Kidney capillary endothelial cell (primary cell): ENCODE data around the gene DYNLT2B.
"Not testable (repeated sequence)": the region's sequence is repeated elsewhere in the genome, so short reads cannot be mapped to it uniquely, and the experiment has no call there.

ENCODE experiments used
- DNase-seq: peaks from one replicate; pipeline ENCODE4 v3.0.0-alpha.2; 2018; ENCODE audit warnings: low spot score

Gene DYNLT2B

DNA sequence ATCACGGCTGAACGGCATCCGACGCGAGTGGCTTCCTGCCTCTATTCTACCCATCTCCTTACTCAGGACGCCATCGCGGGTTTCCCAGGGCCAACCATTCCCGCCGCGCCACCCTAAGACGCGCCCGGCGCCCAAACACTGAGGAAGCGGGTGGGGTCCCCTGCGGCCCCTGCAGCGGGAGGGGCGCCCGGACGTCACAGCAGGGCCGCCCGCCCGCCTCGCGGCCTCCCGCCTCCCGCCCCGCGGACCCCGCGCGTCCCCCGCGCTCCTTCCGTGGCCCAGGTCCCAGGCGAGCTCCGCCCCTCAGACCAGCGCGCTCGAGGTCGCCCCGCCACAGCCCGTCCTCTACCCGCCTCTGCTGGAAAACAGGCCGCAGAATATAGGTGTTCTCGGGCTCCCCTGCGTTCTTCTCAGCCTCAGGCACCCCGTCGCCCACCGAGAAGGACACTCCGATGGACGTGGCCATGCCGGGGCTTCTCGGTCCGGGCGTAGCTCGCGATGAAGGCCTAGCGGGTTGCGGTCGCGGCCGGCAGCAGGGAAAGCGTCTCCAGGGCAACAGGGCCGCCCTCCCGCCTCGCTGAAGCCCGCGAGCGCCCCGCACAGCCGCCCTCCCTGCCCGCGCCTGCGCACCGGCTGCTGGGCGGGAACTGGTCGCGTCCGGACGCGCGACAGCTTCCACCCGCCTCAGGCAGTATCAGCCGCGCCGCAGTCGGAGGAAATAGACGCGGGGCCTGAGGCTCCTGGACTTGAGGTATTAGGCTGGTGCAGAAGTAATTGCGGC is at the start of gene DYNLT2B:
Gene DYNLT2B, minus strand, starts transcription at position 554 of the 781 bp plus-strand sequence. Its CDS starts 88 bp downstream, at position 466.
- DNase-seq, result peak; percentile 92

DNA sequence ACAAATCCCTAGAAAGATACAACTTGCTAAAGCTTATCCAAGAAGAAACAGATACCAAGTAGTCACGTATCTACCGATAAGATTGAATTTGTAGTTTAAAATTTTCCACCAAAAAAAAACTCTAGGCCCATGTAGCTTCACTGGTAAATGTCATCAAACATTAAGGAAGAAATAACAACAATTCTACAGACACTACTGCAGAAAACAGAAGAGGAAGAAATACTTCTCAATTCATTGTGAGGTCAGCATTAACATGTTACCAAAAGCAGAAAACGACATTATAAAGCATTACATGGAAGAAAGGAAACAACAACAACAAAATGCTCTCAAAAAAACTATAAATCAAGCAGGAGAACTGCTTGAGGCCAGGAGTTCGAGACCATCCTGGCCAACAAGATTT is 47.7 kb upstream of the DYNLT2B start:
- no peak for DNase-seq

DNA sequence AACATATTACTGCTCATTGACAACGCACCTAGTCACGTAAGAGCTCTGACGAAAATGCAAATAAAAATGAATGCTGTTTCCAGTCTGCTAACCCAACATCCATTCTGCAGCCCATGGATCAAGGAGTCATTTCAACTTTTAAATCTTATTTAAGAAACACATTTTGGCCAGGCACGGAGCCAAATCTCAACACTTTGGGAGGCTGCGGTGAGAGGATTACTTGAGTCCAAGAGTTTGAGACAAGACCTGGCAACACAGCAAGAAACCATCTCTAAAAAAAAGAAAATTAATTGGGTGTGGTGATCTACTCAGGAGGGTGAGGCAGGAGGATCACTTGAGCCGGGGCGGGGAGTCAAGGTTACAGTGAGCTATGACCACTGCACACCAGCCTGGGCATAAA is 42.5 kb upstream of the DYNLT2B start:
- no peak for DNase-seq

DNA sequence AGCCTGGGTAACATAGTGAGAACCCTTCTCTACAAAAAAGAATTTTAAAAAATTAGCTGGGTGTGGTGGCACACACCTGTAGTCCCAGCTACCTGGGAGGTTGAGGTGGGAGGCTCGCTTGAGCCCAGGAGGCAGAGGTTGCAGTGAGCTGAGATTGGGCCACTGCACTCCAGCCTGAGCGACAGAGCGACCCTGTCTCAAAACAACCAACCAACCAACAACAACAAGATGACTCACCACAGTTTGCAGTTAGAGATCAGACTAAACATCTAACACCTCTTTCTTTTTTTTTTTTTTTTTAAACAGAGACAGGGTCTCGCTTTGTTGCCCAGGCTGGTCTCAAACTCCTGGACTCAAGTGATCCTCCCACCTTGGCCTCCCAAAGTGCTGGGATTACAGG is 40.5 kb upstream of the DYNLT2B start:
- not testable (repeated sequence) for DNase-seq

DNA sequence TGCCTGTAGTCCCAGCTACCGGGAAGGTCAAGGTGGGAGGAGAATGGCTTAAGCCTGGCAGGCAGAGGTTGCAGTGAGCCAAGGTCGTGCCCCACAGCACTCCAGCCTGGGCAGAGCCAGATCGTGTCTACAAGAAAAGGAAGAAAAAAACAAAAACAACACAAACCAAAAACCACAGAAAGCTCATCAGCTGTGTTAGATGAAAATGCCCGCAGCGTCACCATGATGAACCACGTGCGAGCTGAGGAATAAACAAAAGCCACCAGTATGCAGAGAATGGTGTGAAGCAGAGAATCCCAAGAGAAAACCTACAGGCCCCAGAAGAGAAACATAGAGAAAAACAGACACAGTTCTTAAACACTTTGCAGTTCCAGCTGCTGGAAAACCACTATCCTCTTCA is 39.9 kb upstream of the DYNLT2B start:
- DNase-seq, result no peak

DNA sequence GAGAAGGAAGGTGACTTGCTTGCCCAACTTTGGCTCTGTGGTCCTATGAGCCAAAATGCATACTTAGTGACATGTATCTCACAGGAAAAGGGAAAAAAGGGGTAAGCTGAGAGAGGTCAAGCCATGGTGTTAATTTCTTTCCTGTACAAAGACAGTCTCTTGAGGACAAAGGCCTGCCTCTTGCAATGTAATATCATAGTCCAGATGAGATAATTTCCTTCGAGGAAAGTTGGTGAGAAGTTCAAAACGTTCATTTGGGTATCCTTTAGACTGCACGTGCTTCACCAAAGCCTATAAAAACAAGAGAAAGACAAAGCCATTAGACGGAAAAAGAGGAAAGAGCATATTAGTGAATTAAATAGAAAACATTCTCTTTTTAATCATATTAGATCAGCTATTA is 38.5 kb upstream of the DYNLT2B start:
- no peak for DNase-seq

DNA sequence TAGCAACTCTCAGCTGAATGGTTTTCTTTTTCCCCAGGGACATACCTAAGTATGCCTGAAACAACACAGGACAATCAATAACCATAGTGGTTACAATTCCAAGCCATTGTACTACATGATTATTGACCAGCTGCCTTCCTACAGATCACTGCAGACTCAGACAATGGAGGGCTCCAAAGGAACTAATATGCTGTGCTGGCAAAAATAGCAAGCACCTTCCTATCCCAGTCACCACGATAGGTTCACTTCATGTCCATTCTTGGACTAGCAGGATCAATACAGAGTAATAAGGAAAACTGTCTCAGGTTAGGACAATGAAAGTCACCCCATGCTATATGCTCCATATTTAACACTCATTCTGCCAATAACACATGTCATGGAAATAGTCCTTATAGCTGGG is 37.6 kb upstream of the DYNLT2B start:
- no peak for DNase-seq

DNA sequence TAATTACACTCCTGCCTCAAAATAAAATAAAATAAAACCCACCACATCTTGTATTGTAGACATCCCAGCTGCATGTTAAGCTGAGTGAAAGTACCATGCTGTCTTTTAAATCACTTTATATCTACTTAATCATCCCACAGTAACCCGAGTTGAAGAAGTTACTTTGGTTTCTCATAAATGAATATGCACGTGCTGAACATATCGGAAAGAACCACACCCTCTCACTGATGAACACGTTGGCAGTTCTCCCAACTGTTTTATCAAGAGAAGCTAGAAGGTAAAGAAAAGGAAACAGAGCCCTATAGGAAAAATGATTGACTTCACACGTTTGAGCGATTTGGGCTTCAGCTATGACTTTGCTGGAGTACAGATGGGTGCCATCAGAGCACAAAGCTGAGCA is 36.1 kb upstream of the DYNLT2B start:
- DNase-seq, result no peak

DNA sequence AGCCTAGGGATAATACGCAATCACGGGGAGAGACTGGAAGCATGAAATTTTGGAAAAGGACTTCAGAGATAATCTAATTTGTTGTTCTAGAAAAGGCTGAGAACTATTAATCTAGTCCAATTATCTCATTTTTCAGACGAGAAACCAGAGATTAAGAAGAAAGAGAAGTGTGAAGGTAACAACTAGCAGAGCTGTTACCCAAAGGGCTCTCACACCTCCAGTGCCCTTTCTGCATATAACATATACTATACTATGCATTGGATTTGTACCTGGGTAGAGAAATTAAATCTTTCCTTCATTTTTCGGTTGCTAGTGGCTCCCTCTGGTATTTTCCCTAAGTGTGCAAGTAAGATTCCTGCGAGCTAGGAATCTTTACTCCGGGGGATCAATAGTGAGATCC is 33.5 kb upstream of the DYNLT2B start:
- no peak for DNase-seq

DNA sequence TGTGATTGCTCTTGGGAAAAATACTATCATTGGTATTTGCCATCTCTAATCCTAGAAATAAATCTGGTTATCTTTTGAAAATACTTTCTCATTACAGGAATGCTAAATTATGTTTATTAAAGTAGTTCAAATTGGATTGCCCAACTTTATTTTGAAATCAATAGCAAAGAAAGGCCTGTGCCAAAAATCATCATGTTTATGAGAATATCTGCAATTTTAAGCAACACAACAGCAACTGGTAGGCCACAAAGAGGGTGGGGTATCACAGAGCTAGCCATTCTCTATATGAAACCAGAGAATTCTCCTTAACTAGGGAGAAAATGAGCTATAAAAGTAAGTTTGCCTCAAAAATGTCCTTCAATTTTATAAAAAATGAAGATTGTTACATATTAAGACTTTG is 32.0 kb upstream of the DYNLT2B start:
- DNase-seq, result no peak

DNA sequence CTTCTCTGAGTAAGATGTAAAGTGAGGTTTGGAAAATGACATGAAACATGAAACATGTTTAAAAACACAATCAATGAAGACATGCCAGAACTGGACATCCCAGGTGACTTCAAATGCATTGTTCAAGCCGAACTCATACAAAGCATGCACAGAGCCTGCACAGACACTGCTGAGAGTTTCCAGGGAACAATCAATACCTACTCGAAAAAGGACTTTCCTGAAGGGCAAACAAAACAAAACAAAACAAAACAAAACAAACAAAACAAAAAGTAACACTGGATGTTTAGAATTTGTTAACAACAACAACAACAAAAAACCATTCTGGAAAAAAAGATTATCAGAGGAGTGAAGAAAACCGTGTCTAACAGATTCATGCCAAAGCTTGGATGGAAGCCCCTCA is 30.7 kb upstream of the DYNLT2B start:
- no peak for DNase-seq

DNA sequence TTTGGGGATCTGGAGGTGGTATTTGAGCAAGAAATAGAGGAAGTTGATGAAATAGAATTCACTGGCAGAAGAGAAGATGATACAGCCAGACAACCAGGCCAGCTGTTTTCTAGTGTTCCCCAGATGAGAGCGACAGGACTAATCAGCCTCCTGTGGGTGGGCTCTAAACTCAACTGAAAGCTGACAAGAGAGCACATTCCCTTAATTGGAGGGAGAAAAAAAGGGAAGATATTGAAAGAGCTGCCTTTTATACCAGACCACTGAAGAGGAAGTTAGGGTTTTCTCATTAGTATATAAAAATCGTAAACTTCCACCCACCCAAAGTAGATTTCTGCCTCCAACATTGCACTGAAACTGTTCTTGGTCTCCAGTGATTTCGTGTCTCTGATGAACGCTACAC is 26.6 kb upstream of the DYNLT2B start:
- no peak for DNase-seq

DNA sequence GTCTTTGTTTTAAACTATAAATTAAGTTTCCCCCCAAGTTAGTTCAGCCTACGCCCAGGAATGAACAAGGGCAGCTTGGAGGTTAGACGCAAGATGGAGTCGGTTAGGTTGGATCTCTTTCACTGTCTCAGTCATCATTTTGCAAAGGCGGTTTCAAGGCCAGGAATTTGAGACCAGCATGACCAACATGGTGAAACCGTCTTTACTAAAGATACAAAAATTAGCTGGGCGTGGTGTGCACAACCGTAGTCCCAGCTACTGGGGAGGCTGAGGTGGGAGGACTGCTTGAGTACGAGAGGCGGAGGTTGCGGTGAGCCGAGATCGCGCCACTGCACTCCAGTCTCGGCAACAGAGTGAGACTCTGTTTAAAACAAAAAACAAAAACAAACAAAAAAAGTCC is 25.9 kb upstream of the DYNLT2B start:
- DNase-seq, result not testable (repeated sequence)

DNA sequence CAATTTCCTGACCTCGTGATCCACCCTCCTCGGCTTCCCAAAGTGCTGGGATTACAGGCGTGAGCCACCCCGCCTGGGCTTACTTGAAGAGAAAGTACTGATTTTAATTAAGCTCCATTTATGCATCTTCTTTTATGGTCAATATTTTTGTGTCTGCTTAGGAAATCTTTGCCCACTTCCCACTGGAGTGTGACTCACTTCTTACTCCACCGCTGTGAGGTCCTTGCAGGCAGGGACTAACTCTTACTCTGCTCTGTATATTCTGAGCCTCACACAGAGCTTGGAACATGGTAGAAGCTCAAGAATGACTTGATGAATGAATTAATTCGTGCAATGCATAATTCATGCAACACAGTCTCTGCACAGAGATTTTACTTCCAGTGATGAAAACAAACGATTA is 23.1 kb upstream of the DYNLT2B start:
- no peak for DNase-seq

DNA sequence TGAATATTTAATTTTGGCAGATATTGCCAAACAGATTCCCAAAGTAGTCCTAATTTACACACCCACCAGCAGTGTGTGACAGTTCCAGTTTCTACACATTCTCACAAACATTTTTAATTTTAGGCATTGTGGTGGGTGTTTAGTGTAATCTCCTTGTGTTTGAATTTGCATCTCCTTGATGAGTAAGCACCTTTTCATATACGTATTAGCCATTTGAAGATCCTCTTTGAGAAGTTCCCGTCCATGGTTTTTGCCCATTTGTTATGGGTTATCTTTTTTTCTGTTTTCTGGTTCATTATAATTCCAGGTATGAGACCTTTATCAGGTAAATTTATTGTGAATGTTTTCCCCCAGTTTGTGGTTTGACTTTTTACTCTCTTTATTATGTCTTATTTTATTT is 22.4 kb upstream of the DYNLT2B start:
- DNase-seq, result no peak

DNA sequence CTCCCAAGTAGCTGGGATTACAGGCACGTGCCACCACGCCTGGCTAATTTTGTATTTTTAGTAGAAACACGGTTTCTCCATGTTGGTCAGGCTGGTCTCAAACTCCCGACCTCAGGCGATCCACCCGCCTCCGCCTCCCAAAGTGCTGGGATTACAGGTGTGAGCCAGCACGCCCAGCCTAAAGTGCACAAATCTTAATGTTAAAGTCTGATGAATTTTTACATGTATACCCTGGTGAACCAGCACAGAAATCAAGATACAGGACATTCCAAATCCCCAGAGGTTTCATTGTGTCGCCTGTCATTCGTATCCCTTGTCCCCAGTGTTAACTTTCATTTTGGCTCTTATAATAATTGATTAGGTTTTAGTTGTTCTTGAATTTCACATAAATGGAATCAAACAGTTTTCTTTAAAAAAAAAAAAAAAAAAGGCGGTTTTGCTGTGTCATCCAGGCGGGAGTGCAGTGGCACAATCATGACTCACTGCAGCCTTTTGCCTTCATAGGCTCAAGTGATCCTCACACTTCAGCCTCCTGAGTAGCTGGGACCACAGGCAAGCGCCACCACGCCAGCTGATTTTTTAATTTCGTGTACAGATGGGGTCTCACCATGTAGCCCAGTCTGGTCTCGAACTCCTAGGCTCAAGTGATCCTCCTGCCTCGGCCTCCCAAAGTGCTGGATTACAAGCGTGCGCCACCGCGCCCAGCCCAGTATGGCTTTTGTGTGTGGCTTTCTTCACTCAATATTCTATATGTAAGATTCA is 21.6 kb upstream of the DYNLT2B start:
- no peak for DNase-seq

DNA sequence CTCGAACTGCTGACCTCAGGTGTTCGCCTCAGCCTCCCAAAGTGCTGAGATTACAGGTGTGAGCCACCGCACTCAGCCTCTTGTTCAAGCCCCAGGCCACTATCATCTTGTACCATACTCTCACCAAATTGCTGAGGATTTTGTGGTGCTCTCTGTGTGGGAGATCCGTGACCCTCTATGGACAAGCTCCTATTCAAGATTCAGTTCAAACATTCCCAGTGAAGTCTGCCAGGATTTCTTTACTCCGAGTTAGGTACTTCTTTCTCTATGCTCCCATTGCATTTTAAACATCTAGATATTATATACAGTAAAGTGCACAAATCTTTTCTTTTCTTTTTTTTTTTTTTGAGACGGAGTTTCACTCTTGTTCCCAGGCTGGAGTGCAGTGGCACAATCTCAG is 21.0 kb upstream of the DYNLT2B start:
- no peak for DNase-seq

DNA sequence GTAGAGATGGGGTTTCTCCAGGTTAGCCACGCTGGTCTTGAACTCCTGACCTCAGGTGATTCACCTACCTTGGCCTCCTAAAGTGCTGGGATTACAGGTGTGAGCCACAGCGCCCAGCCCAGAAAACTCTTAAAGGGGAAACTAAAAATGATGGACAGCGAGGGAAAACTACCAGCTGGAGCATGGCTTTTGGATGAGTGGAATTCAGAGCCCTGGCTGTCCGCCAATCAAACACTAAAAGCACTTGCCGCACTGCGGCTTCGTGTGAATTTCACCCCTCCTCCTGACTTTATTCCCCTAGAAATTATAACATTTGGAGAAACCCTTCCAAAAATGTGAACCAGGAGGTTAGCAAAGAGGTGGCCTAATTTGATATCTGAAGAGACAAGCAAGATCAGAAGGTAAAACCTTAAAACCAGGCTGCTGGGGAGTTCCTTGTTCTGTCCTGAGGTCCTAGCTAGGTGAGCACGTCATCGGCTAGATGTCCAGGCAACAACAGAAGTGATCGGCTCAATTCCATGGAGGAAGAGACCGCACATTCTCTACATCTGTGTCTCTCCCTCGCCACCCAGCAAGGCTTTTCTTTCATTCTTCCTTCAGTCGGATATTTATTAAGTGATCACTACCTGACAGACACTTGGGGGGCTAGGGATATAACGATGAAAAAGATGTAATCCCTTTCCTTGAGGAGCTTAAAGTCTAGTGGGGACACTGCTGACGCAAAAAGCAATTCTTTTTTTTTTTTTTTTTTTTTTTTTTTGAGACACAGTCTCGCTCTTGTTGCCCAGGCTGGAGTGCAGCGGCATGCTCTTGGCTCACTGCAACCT is 18.5 kb upstream of the DYNLT2B start:
- no peak for DNase-seq

DNA sequence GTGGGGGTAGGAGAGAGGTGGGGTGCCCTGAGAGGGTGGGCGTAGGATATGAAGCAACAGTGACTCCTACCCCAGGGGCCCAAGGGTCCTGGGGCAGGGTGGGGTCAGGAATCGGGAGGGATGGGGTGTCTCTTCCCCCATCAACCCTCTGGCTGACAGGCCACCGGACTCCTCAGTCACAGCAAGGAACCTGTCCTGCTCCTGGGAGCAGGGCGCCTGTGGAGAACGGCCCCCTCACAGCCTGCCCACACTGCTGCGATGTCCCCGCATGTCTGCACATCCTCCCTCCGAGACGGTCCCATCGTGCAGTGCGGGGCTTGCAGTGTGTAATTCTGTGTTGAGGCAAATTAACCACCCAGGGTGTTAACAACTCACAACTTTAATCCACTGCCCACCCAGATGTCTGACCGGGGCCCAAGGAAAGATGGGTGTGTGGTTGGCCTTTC is 17.5 kb upstream of the DYNLT2B start:
- DNase-seq, result no peak

DNA sequence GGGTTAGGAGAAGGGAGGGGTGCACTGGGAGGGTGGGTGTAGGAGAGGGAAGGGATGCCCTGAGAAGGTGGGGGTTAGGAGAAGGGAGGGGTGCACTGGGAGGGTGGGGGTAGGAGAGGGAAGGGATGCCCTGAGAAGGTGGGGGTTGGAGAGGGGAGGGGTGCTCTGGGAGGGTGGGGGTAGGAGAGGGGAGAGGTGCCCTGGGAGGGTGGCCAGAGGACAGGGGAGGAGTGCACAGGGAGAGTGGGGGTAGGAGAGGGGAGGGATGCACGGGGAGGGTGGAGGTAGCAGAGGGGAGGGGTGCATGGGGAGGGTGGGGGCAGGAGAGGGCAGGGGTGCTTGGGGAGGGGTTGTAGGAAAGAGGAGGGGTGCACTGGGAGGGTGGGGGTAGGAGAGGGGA is 16.9 kb upstream of the DYNLT2B start:
- no peak for DNase-seq

DNA sequence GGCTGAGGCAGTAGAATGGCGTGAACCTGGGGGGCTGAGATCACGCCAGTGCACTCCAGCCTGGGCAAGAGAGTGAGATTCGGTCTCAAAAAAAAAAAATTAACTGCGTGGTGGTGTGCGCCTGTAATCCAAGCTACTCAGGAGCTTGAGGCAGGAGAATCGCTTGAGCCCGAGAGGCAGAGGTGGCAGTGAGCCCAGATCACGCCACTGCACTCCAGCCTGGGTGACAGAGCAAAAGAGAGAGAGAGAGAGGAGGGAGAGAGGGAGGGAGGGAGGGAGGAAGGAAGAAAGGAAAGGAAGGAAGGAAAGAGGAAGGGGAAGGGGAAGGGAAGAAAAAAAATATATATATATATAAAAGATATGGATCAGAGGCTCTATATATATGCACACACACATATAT is 14.1 kb upstream of the DYNLT2B start:
- DNase-seq, result no peak

DNA sequence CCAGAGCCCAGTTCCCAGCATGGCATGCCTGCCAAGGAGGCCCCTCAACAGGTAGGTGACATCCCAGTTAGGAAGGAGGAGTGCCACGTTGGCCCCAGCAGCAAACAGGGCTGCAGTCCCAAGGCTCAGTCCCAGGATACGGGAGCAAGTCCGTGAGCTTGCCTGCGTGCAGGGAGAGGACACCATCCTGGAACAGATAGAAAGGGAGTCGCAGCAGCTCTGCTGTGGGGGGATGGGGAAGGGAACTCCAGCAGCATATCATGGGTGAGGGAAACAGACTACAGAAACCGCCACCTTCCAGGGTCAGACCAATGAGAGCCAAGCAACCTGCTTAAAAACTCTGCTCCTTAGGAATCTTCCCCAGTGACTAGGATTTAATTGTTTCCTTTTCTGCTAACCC is 9.4 kb upstream of the DYNLT2B start:
- no peak for DNase-seq

DNA sequence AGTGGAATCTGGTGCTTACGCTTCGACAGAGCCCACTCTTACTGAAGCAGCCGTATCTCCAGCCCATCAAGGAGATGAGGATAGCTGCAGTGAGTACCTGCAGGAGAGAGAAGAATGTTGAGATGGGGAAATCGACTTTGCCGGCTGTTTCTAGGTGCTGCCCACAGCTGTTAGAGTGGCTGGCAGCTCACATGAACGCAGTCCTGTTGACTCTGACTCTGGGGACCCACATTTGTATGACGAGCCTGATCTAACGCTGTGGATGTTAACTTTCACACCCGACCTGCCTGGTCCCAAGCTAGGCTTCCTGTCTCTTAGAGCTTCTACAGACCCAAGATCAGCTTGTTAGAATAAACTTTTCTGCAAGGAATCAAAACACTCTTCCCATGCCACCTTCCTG is 8.9 kb upstream of the DYNLT2B start:
- no peak for DNase-seq
